OCI-LY3 (cell line): ENCODE data around the gene TTYH2.

Experiments used
- CTCF ChIP-seq: fragments of 200-600, 300-600 bp; sonication (generic); IDR thresholded peaks from 2 replicates; pipeline ENCODE4 v1.5.1; 2014; ENCODE audit warnings: antibody characterized with exemption, low read length, low read depth
- EZH2phosphoT487 ChIP-seq: fragments of 200-600 bp; shearing (Covaris generic); IDR thresholded peaks from 2 replicates; pipeline ENCODE4 v1.6.1; 2018; ENCODE audit warnings: antibody characterized with exemption, mixed run types, low read depth

GRCh38 chr17:74227271-74228080, 14.1 kb downstream of the TTYH2 start:
- TF ChIP-seq CTCF = no peak
- TF ChIP-seq EZH2phosphoT487 = no peak
